Measurements from ENCODE around the gene MGAT5B. TPM values are rescaled to one million over a fixed set of nuclear protein-coding genes. Genes with fewer than 3 reads are reported as not detected.

Gene MGAT5B
- total RNA-seq, 1 experiment from 2014 or later, result 4.9 TPM

DNA sequence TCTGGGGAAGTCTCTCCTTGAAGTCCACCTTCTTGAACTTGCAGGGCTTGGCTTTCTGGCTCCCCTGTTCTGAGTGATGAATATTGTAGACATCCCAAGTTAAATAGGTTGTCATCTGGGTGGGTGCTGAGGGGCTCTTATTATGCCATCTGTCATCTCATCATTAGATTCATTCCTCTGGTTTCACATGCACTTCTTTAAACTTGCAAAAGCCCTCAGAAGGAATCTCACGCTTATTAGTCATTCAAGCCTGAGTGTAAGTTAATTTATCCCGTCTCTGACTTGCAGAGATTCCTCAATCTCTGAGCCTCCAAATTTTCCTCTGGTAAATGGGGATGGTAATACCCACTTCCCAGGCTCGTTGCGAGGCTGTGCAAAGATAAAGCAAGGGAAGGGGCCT is 5.7 kb downstream of the MGAT5B start:
- no peak overlapping the region for H3K4me2 ChIP-seq (ENCODE audit: low read length)
- H2AFZ ChIP-seq (ENCODE audit: low read length), result no peak overlapping the region
- POLR2A ChIA-PET (ENCODE audit: unreplicated experiment), result interaction anchor here (0.5 kb wide), 1 partner anchor 310 kb away, joined by 3 read pairs; no protein-coding TSS in a partner anchor
- peaks cover 3% of the 10 kb centered on the region; the same call in 1 of the 2 replicates for H3K79me2 ChIP-seq (ENCODE audit: low read length)
- H3K9me2 ChIP-seq (replicated peaks; ENCODE audit: low read length), result no peaks in the 10 kb centered on the region
- intact Hi-C loops (cut with micrococcal nuclease), result no loop called here
- H3K27me3 ChIP-seq (ENCODE audit: low read length), result no peaks in the 10 kb centered on the region
- no peak overlapping the region for H3K4me3 ChIP-seq (ENCODE audit: low read length)
- BruUV-seq (replicated peaks), result no TSS peak
- ATAC-seq (no peak), DNase-seq (no peak)
- no peaks in the 10 kb centered on the region for H4K20me1 ChIP-seq (ENCODE audit: low read length)
- no peaks in the 10 kb centered on the region for H3K9me3 ChIP-seq (ENCODE audit: low read length)
- H3K36me3 ChIP-seq (ENCODE audit: low read depth, low read length), result peaks cover 7% of the 10 kb centered on the region; the same call in 1 of the 2 replicates
- no peak overlapping the region for H3K9ac ChIP-seq (ENCODE audit: low read length)
- H3F3A ChIP-seq (ENCODE audit: low read length, unreplicated experiment), result no peaks in the 10 kb centered on the region
- TF ChIP-seq EZH2 (IDR thresholded peaks at IDR 0.05; ENCODE audit: low read length, unreplicated experiment) (no peak), EZH2phosphoT487 (IDR thresholded peaks at IDR 0.05; ENCODE audit: borderline replicate concordance, low read length) (no peak)
- TF ChIP-seq, protein P1, sequence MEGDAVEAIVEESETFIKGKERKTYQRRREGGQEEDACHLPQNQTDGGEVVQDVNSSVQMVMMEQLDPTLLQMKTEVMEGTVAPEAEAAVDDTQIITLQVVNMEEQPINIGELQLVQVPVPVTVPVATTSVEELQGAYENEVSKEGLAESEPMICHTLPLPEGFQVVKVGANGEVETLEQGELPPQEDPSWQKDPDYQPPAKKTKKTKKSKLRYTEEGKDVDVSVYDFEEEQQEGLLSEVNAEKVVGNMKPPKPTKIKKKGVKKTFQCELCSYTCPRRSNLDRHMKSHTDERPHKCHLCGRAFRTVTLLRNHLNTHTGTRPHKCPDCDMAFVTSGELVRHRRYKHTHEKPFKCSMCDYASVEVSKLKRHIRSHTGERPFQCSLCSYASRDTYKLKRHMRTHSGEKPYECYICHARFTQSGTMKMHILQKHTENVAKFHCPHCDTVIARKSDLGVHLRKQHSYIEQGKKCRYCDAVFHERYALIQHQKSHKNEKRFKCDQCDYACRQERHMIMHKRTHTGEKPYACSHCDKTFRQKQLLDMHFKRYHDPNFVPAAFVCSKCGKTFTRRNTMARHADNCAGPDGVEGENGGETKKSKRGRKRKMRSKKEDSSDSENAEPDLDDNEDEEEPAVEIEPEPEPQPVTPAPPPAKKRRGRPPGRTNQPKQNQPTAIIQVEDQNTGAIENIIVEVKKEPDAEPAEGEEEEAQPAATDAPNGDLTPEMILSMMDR (conservative IDR thresholded peaks at IDR 0.05; ENCODE audit: low read depth, low read length), result no peak
- H3K27ac ChIP-seq (ENCODE audit: low read length), result no peak overlapping the region
- CTCF ChIA-PET, result no interaction called here
- H3K4me1 ChIP-seq (ENCODE audit: insufficient read depth, low read length), result peaks cover 33% of the 10 kb centered on the region

- H3K9me3 ChIP-seq (ENCODE audit: low read length), result no peaks in the 10 kb centered on the region
- POLR2A ChIA-PET (ENCODE audit: unreplicated experiment), result no interaction called here
- DNase-seq, result no peak
- H3K4me1 ChIP-seq (ENCODE audit: insufficient read depth, low read length), result peaks cover 12% of the 10 kb centered on the region
- no peaks in the 10 kb centered on the region for H3F3A ChIP-seq (ENCODE audit: low read length, unreplicated experiment)
- H3K4me2 ChIP-seq (ENCODE audit: low read length), result no peak overlapping the region
- intact Hi-C loops (cut with micrococcal nuclease), result no loop called here
- H3K9ac ChIP-seq (ENCODE audit: low read length), result no peak overlapping the region
- no peaks in the 10 kb centered on the region for H4K20me1 ChIP-seq (ENCODE audit: low read length)
- H3K27me3 ChIP-seq (ENCODE audit: low read length), result no peaks in the 10 kb centered on the region
- peaks cover 7% of the 10 kb centered on the region; the same call in 1 of the 2 replicates for H3K36me3 ChIP-seq (ENCODE audit: low read depth, low read length)
- TF ChIP-seq, protein P1 (conservative IDR thresholded peaks at IDR 0.05; ENCODE audit: low read depth, low read length), result no peak
- no peak for TF ChIP-seq EZH2 (IDR thresholded peaks at IDR 0.05; ENCODE audit: low read length, unreplicated experiment)
- no peak for TF ChIP-seq EZH2phosphoT487 (IDR thresholded peaks at IDR 0.05; ENCODE audit: borderline replicate concordance, low read length)
- H3K79me2 ChIP-seq (ENCODE audit: low read length), result no peaks in the 10 kb centered on the region
- H3K4me3 ChIP-seq (ENCODE audit: low read length), result no peak overlapping the region
- H3K9me2 ChIP-seq (replicated peaks; ENCODE audit: low read length), result no peaks in the 10 kb centered on the region
- no peak for ATAC-seq
- no peak overlapping the region for H2AFZ ChIP-seq (ENCODE audit: low read length)
- CTCF ChIA-PET, result no interaction called here
- H3K27ac ChIP-seq (ENCODE audit: low read length), result no peak overlapping the region
- BruUV-seq (replicated peaks), result no TSS peak
Observed at GRCh38 chr17:76877437-76877836, 9.2 kb downstream of the MGAT5B start.

DNA sequence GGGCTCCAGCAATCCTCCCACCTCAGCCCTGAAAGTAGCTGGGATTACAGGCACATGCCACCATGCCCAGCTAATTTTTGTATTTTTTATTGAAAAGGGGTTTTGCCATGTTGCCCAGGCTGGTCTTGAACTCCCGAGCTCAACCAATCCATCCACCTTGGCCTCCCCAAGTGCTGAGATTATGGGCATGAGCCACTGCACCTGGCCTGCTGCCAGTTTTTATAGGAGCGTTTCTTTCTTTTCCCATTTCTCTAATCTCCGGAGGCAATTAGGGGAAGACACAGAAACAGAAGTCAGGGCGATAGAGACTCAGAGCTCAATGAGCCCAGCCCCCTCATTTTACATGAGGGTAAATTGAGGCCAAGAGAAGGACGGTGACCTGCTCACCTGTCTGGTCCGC is 10.4 kb downstream of the MGAT5B start:
- BruUV-seq (replicated peaks), result no TSS peak
- Histone ChIP-seq H3K4me3 (ENCODE audit: low read length) (no peak overlapping the region), H3K9me3 (ENCODE audit: low read length) (no peaks in the 10 kb centered on the region), H3K9ac (ENCODE audit: low read length) (no peak overlapping the region), H3K36me3 (ENCODE audit: low read depth, low read length) (peaks cover 7% of the 10 kb centered on the region; the same call in 1 of the 2 replicates), H3F3A (ENCODE audit: low read length, unreplicated experiment) (no peaks in the 10 kb centered on the region), H3K9me2 (replicated peaks; ENCODE audit: low read length) (no peaks in the 10 kb centered on the region), H3K4me2 (ENCODE audit: low read length) (no peak overlapping the region), H2AFZ (ENCODE audit: low read length) (no peak overlapping the region), H3K4me1 (ENCODE audit: insufficient read depth, low read length) (peaks cover under 1% of the 10 kb centered on the region), H4K20me1 (ENCODE audit: low read length) (no peaks in the 10 kb centered on the region), H3K27me3 (ENCODE audit: low read length) (no peaks in the 10 kb centered on the region), H3K79me2 (ENCODE audit: low read length) (no peaks in the 10 kb centered on the region), H3K27ac (ENCODE audit: low read length) (no peak overlapping the region)
- ATAC-seq, result no peak
- intact Hi-C loops (cut with micrococcal nuclease), result no loop called here
- ChIA-PET CTCF (no interaction called here), POLR2A (ENCODE audit: unreplicated experiment) (no interaction called here)
- no peak for DNase-seq
- TF ChIP-seq, protein P1 (conservative IDR thresholded peaks at IDR 0.05; ENCODE audit: low read depth, low read length), result no peak
- TF ChIP-seq EZH2 (IDR thresholded peaks at IDR 0.05; ENCODE audit: low read length, unreplicated experiment) (no peak), EZH2phosphoT487 (IDR thresholded peaks at IDR 0.05; ENCODE audit: borderline replicate concordance, low read length) (no peak)
